ENCODE results near the gene TCEAL3.
A peak's percentile ranks its signal among the peaks of the same experiment; 100 is the strongest.
"Not testable (repeated sequence)": the region's sequence is repeated elsewhere in the genome, so short reads cannot be mapped to it uniquely, and the experiment has no call there.

TCEAL3 gene

DNA sequence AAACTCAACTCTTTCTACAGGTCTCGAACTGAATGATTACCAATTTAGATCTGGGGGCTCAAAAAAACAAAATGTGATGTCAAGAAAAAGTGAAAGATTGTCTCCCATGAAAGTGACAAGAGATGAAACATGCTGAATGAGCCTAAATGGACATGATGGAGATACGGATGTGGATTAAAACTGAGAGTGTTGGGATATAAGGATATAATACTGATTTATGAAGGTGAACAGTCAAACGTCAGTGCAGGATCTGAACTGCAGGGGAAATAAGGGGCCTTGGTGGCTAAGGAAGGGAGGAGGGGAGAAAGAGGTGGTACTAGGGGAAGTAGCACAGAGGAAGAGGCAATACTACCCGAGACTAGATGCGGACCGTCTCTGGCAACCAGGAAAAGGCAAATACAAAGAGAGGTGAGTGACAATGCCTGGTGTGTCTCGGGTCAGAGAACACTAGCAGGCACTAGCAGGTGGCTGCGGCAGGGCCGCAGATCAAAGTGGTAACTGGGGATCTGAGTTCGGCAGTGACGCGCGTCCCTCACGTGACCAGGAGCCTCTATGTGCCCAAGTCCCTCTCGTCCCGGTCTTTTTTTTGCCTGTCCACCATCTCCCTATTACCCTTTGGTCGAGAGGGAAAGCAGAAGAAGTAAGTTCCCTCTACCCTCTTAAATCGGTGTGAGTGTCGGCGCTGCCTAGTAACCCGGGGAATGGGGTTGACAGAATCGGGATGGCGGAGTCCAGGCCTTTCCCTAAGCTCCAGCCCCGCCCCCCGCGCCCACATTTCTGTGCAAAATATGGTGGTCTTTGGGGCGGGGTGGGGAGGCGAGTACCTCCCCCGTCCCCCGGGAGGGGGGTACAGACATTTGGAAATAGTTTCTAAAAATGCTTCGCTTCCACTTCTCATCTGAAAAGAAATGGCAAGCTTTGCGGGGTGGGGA lies 20.9 kb downstream of the TCEAL3 start, which contains the start of gene TCEAL1:
TSS of gene TCEAL1 (plus strand) at position 590 of the 932 bp plus-strand sequence. CDS start 942 bp downstream, outside the sequence.
- peak; percentile 7 for DNase-seq

DNA sequence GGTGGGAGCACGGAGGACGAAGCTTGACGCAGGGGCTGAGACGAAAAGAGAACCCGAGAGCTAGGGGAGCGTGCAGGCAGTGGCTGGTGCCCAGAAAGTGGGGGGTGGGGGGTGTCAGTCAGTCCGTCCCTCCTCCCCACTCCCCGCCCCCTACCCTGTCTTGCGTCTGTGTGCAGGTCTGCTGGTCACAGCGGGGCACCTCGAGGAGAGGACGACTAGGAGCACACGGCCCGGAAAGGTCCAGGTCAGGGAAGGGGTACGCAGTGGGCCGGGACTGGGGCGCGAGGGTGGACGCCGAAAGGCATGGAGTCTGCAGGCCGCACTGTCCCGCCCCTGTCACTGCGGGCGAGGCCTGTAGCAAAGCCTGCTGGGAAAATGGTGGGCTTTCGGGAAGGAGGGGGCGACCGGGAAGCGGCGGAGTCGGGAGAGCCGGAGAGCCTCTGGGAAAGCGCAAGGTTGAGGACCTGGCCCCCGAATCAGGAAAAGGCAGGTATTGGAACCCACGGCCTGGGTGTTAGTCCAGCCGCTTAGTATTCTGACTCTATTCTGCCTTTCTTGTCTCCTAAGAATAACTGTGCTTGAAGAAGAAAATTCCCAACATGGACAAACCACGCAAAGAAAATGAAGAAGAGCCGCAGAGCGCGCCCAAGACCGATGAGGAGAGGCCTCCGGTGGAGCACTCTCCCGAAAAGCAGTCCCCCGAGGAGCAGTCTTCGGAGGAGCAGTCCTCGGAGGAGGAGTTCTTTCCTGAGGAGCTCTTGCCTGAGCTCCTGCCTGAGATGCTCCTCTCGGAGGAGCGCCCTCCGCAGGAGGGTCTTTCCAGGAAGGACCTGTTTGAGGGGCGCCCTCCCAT lies 21.8 kb downstream of the TCEAL3 start:
- DNase-seq, result peak; percentile 35

DNA sequence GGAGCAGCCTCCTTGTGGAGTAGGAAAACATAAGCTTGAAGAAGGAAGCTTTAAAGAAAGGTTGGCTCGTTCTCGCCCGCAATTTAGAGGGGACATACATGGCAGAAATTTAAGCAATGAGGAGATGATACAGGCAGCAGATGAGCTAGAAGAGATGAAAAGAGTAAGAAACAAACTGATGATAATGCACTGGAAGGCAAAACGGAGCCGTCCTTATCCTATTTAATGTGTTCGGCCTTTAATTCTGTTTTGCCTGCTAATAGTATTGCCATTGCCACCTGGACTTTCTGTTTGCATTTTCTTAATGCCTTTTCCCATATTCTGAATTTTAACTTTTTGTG lies 22.4 kb downstream of the TCEAL3 start:
- DNase-seq, result no peak

DNA sequence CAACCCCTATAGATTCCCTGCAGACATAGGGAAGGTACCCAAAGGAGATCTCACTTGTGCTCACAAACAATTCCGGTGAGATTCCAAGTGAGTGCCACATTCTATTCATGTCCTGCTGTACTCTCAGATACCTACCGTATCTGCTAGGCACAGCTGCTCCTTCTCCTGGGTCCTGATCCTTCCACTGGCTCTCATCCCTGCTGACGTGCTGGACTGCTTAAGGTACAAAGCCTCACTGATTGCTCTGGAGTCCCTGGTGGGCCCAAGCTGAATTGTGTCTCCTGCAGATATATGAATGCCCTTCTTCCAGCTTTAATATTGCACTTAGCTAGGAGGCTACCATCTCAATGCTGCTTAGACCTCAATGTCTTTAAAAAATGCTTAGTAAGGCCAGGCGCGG lies 23.4 kb downstream of the TCEAL3 start:
- no peak for DNase-seq

GRCh38 chrX:103635436-103635835 lies 27.7 kb downstream of the TCEAL3 start:
- DNase-seq, result no peak

GRCh38 chrX:103637604-103638338 lies 30.0 kb downstream of the TCEAL3 start:
- DNase-seq, result no peak

GRCh38 chrX:103638479-103639346 lies 30.9 kb downstream of the TCEAL3 start:
- not testable (repeated sequence) for DNase-seq

DNA sequence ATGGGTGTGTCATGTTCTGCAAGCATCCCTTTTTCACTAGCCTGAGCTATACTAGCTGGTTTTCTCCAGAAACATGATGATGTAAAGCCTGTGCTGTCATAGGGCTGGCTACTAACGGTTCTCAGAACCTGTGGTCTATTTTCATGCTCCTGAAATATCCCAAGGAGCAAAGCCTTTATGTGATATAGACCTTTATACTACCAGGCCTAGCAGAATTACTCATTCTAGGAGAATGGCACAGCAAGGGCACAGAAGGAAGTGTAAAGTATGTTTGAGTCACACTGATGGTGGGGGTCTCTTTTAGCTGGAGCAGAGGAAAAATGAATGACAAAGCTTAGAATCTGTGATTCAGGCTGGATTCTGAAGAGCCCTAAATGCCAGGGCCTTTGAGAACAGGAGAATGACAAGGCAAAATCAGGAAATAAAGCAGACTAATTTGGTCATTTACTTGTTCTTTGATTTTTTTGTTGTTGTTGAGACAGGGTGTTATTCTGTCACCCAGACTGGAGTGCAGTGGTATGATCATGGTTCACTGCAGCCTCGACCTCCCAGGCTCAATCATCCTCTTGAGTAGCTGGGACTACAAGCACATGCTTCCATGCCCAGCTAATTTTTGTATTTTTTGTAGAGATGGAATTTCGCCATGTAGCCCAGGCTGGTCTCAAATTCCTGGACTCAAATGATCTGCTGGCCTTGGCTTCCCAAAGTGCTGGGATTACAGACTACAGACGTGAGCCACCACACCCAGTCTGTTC lies 32.8 kb downstream of the TCEAL3 start:
- no peak for DNase-seq

DNA sequence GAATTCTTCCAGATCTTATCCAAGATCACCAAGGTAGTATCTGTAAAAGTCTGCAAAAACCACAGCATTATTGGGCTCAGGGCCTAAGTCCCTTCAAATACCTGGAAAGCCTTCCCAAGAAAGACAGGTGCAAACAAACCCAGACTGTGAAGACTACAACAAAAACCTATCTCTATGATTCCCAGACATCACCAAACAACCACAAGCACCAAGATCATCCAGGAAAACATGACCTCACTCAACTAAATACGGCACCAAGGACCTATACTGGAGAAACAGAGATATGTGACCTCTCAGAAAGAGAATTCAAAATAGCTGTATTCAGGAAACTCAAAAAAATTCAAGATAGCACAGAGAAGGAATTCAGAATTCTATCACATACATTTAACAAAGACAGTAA lies 36.4 kb downstream of the TCEAL3 start:
- DNase-seq, result no peak

DNA sequence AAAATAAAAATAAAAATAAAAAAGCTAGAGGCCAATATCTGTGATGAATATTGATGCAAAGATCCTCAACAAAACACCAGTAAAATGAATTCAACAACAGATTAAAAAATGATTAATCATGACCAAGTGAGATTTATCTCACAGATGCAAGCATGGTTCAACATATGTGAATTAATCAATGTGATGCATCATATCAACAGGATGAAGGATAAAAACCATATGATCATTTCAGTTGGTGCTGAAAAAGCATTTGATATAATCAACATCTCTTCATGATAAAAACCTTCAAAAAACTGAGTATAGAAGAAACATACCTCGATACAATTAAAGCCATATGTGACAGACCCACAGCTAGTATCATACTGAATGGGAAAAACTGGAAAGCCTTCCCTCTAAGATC lies 39.9 kb downstream of the TCEAL3 start:
- DNase-seq, result no peak

- no peak for DNase-seq
Observed at GRCh38 chrX:103651151-103651773, 43.5 kb downstream of the TCEAL3 start.

- not testable (repeated sequence) for DNase-seq
Observed at GRCh38 chrX:103655230-103656000, 47.7 kb downstream of the TCEAL3 start.

GRCh38 chrX:103656617-103657016 lies 48.9 kb downstream of the TCEAL3 start:
- DNase-seq, result no peak

DNA sequence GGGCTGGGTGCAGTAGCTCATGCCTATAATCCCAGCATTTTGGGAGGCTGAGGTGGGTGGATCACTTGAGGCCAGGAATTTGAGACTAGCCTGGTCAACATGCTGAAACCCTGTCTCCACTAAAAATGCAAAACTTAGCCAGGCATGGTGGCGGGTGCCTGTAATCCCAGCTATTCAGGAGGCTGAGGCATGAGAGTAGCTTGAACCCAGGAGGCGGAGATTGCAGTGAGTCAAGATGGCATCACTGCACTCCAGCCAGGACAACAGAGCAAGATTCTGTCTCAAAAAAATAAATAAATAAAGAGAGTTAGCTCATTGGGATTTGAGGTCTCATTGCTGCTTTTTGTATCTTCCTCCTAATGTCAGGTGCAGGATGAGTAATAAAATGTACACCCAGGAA lies 49.3 kb downstream of the TCEAL3 start:
- not testable (repeated sequence) for DNase-seq

DNA sequence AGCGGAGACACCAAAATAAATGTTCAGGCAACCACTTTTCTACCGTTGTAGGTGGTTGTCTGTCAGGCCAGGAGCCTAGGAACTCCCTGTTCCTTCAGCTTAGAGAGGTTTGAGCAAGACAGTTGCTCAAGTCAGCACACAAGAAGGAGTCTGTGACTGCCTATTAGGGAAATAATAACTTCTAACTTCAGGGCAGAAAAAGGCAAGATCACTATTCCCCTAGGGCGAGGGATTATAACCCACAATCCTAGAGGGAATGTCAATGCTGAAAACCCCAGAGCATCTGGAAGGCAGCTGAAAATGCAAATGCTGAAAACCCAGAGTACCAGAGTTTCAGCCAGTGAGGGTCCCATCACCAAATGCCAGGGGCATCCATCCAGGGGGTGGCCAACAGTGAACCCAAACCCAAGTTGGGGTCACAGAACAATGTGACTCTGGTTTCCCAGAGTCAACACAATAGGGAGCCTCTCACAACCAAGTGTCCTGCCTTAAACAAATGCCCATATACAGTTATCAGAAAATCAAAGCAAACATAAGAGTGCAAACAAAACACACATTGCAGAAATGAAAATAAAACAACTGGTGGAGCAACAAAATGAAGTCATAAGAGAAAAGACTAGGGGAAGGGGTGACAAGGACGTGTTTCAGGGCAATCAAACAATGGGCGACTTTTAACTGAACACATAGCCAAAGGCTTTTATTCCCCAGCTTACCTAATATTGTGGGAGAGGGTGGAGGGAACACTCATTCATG lies 51.1 kb downstream of the TCEAL3 start:
- DNase-seq, result no peak

DNA sequence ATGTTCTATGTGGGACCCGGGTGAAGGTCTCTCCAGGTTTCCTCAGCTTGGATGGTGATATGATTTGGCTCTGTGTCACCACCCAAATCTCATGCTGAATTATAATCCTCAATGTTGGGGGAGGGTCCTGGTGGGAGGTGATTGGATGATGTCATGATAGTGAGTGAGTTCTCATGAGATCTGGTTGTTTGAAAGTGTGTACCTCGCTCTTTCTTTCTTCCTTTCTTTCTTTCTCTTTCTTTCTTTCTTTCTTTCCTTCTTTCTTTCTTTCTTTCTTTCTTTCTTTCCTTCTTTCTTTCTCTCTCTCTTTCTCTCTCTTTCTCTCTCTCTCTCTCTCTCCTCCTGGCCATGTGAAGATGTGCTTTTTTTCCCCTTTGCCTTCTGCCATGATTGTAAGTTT lies 51.7 kb downstream of the TCEAL3 start:
- not testable (repeated sequence) for DNase-seq

Measured in suppressor macrophage treated with lipopolysaccharide for 4 hours (primary cell).